GM12891 (cell line): ENCODE data around the gene SLC15A5.

Experiments
- POLR2A ChIP-seq: IDR thresholded peaks from 2 replicates; pipeline ENCODE4 v1.6.1; 2011; ENCODE audit warnings: low read depth, low read length, control low read depth
- POLR2AphosphoS5 ChIP-seq: IDR thresholded peaks from 2 replicates; pipeline ENCODE4 v1.6.1; 2011; ENCODE audit warnings: low read depth, low read length, control low read depth

- TF ChIP-seq POLR2A (no peak), POLR2AphosphoS5 (no peak)
These were observed 23.3 kb upstream of the SLC15A5 start for GRCh38 chr12:16300736-16301135.
